Adipocyte (in vitro differentiated cells): Measurements from ENCODE around the gene KIAA0408.

Experiments
- DNase-seq: peaks from one replicate; pipeline ENCODE4 v3.0.0-alpha.2; 2015; ENCODE audit warnings: low read depth
- H3K27me3 ChIP-seq: replicated peaks from 2 replicates; pipeline ENCODE4 v1.7.0; 2013; ENCODE audit warnings: mild to moderate bottlenecking, low read length, moderate library complexity; ENCODE audit not compliant: control insufficient read depth, insufficient read depth
- H3K36me3 ChIP-seq: 2 replicates; pipeline ENCODE4 v1.7.0; 2013; ENCODE audit warnings: low read length, mild to moderate bottlenecking, moderate library complexity; ENCODE audit not compliant: control insufficient read depth, insufficient read depth, severe bottlenecking
- H3K4me1 ChIP-seq: 2 replicates; pipeline ENCODE4 v1.7.0; 2013; ENCODE audit warnings: mild to moderate bottlenecking, low read length, moderate library complexity; ENCODE audit not compliant: control insufficient read depth, insufficient read depth
- H3K4me3 ChIP-seq: 2 replicates; pipeline ENCODE4 v1.7.0; 2013; ENCODE audit warnings: mild to moderate bottlenecking, low read length, moderate library complexity
- H3K9ac ChIP-seq: 2 replicates; pipeline ENCODE4 v1.7.0; 2013; ENCODE audit warnings: mild to moderate bottlenecking, low read length, moderate library complexity
- H3K9me3 ChIP-seq: 2 replicates; pipeline ENCODE4 v1.7.0; 2013; ENCODE audit warnings: mild to moderate bottlenecking, low read length, moderate library complexity; ENCODE audit not compliant: control insufficient read depth

Gene KIAA0408

DNA sequence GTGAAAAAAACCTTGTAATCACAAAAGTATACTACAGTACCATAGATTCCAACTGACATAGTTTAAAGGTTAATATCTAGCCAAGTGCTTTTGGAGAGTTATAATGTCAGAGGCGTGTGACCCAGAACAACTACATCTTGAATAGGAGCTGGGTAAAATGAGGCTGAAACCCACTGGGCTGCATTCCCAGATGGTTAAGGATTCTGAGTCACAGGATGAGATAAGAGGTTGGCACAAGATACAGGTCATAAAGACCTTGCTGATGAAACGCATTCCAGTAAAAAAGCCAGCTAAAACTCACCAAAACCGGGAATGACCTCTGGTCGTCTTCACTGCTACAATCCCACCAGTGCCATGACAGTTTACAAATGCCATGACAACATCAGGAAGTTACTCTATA lies 22.4 kb upstream of the KIAA0408 start:
- peaks cover 39% of the 10 kb centered on the region for H3K4me1 ChIP-seq
- no peak for DNase-seq
- no peaks in the 10 kb centered on the region for H3K36me3 ChIP-seq

DNA sequence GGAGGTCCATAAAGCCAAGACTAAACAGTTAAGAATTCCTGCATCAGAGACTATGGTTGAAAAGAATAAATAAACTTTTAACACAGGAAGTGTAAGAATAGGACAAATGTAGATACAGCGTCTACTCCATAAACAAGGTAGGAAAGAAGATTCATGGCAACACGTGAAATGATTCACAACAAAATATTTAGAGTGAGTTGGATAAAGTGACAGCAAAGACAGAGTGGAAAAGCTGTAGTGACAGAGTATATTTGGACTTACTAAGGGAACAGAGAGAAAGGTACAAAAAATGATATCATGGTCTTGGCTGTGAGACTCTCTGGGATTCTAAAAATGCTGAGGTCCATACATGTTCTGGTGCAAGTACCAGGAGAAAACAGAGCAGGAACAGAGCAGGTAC lies 21.9 kb upstream of the KIAA0408 start:
- no peak for DNase-seq
- H3K4me1 ChIP-seq = peaks cover 39% of the 10 kb centered on the region
- H3K9ac ChIP-seq = no peak overlapping the region
- H3K36me3 ChIP-seq = no peaks in the 10 kb centered on the region
- H3K9me3 ChIP-seq = no peaks in the 10 kb centered on the region
- H3K27me3 ChIP-seq = no peaks in the 10 kb centered on the region
- H3K4me3 ChIP-seq = no peak overlapping the region

More for the DNA sequence above, 22.4 kb upstream of the KIAA0408 start:
- no peak overlapping the region for H3K4me3 ChIP-seq
- no peaks in the 10 kb centered on the region for H3K27me3 ChIP-seq
- no peak overlapping the region for H3K9ac ChIP-seq
- H3K9me3 ChIP-seq = no peaks in the 10 kb centered on the region

DNA sequence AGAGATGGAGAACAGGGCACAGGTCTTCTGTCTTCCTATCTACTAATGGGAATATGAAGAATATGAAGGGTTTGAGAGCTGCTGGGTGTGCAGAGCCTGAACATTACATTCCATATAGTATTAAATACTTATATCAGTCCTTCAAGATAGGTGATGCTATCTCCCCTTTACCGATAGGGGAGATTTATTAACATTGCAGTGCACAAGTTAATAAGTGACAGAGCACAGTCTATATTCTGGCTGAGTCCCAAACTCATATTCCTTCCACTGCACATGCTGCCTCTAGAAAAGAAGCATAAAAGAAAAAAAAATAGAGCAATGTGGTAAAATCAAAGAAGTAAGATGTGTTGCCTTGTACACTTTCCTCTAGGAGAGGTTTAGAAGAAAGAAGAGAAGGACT lies 18.5 kb upstream of the KIAA0408 start:
- Histone ChIP-seq H3K4me3 (no peak overlapping the region), H3K27me3 (no peaks in the 10 kb centered on the region), H3K4me1 (peaks cover 18% of the 10 kb centered on the region), H3K36me3 (no peaks in the 10 kb centered on the region), H3K9ac (no peak overlapping the region), H3K9me3 (no peaks in the 10 kb centered on the region)
- DNase-seq = no peak

DNA sequence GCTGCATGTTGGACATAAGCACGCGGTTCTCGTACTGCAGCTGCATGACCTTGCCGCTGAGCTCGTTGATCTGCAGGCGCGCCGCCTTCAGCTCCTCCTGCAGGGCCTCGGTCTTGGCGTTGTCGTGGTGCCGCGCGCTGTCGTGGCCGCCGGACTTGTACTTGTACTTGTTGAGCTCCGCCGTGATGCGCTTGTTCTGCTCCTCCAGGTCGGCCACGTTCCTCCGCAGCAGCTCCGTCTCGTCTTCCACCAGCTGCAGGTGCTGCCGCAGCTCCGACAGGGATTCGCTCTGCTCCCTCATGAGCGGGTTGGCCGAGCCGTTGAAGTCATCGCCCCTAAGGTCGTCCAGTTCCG lies 16.6 kb upstream of the KIAA0408 start:
- H3K9me3 ChIP-seq = no peaks in the 10 kb centered on the region
- DNase-seq = no peak
- H3K9ac ChIP-seq = no peak overlapping the region
- no peak overlapping the region for H3K4me3 ChIP-seq
- H3K4me1 ChIP-seq = peaks cover 11% of the 10 kb centered on the region
- no peaks in the 10 kb centered on the region for H3K27me3 ChIP-seq
- H3K36me3 ChIP-seq = no peaks in the 10 kb centered on the region

DNA sequence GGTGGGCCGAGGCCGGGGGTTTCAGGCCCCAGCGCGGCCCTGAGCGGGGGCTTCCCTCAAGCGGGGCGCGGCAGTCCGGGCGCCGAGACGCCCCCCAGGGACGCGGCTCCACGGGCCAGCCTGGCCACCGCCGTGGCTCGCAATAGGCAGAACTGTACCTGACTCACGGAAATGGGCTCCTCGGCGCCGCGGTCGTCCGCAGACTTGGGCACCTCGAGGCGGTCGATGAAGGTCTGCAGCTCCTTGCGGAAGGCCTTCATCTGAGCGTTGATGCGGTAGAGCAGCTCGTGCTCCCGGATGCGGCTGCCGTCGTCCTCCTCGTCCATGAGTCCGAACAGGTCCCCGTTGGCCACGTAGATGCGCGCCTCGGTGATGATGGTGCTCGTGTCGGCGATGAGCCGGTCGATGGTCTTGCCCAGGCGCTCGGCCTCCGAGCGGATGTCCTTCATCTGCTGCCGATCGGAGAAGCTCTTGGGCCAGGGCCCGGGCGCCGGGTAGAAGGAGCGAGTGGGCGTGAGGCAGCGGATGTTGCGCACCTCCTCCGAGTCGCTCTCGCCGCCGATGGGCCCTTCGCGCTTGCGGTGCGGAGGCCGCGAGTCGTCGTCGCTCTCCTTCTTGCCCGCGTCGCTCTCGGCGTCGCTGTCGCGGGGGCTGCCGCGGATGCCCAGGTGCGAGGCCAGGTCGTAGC lies 16.1 kb upstream of the KIAA0408 start:
- no peak overlapping the region for H3K9ac ChIP-seq
- H3K27me3 ChIP-seq = no peaks in the 10 kb centered on the region
- H3K4me1 ChIP-seq = peaks cover 11% of the 10 kb centered on the region
- no peaks in the 10 kb centered on the region for H3K9me3 ChIP-seq
- no peak for DNase-seq
- no peak overlapping the region for H3K4me3 ChIP-seq
- H3K36me3 ChIP-seq = no peaks in the 10 kb centered on the region

DNA sequence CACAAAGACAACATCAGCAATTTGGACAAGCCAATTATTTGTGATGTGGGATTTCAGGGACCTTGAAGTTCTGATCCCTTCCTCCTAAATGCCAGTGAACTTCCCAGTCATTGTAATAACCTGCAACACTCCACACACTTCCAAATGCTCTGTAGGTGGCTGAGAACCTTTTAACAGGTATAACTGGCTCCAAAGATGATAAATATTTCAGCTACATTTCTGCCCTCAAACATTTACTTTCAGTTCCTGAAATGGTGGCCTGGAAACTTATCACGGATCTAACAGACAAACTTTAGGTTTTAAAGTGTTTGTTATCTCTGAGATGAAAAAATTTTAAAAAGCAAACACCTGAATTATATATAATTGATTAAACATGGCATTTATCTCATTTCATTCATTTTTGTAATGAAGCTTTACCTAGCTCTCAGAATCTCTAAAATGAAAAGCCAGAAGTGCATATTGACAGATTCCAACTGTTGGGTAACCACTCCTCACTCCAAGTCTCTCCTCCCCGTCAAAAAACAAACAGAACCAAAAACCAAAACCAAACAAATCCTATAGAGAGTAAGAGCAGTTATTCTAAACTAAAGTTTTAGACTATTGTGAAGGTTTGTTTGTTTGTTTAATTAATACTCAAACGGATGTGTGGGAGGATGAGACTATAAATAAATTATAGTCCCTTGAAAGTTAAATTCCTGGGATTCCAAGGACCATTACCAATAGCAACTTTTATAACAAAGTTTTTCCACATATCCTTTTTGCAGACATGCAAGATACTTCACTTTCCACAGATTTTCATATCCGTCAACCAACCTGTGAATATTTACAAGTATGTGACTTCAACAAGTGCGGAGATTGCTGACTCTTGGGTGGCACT lies 12.4 kb upstream of the KIAA0408 start:
- peaks cover 11% of the 10 kb centered on the region for H3K4me1 ChIP-seq
- H3K9me3 ChIP-seq = no peaks in the 10 kb centered on the region
- H3K27me3 ChIP-seq = no peaks in the 10 kb centered on the region
- no peaks in the 10 kb centered on the region for H3K36me3 ChIP-seq
- no peak overlapping the region for H3K9ac ChIP-seq
- no peak overlapping the region for H3K4me3 ChIP-seq
- DNase-seq = peak; percentile 30

DNA sequence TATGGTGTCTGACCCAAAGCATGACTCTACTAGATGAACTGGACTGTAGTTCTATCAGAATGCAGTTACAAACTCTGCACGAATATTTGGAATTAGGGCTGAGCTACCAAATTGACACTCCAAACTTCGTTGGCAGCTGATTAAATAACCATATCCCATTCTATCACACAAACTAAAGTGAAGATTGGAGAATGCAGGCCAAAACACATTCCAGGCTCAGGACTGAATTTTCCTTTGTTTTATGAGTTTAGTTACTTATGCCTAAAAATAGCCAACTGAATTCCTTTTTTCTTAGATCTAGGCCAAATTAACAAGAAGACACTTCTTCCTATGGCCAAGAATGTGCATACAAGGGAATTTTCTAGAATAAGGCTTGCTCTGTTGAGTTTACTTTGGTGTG lies 9.7 kb upstream of the KIAA0408 start:
- Histone ChIP-seq H3K36me3 (no peaks in the 10 kb centered on the region), H3K4me3 (no peak overlapping the region), H3K9ac (no peak overlapping the region), H3K9me3 (no peaks in the 10 kb centered on the region), H3K4me1 (peaks cover 25% of the 10 kb centered on the region), H3K27me3 (no peaks in the 10 kb centered on the region)
- no peak for DNase-seq

DNA sequence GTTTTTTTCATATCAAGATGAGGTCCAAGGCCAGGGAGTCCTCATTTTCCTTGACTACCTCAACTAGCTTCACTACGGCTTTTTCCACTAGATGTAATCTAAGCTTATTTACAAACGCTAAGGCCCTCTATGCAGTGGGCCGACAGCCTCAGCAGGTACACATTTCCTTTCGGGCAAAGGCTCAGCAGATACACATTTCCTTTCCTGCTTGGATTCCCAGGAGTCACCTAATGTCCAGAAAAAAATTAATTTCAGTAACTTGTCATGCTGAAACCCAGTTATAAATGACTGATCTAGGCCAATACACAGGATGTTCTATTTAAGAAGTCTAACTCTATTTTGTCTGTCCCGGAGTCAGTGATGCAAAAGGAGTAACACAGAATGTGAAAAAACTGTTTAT lies 7.2 kb upstream of the KIAA0408 start:
- H3K36me3 ChIP-seq = no peaks in the 10 kb centered on the region
- H3K27me3 ChIP-seq = no peaks in the 10 kb centered on the region
- peaks cover 25% of the 10 kb centered on the region for H3K4me1 ChIP-seq
- DNase-seq = no peak
- no peak overlapping the region for H3K9ac ChIP-seq
- no peak overlapping the region for H3K4me3 ChIP-seq
- no peaks in the 10 kb centered on the region for H3K9me3 ChIP-seq

DNA sequence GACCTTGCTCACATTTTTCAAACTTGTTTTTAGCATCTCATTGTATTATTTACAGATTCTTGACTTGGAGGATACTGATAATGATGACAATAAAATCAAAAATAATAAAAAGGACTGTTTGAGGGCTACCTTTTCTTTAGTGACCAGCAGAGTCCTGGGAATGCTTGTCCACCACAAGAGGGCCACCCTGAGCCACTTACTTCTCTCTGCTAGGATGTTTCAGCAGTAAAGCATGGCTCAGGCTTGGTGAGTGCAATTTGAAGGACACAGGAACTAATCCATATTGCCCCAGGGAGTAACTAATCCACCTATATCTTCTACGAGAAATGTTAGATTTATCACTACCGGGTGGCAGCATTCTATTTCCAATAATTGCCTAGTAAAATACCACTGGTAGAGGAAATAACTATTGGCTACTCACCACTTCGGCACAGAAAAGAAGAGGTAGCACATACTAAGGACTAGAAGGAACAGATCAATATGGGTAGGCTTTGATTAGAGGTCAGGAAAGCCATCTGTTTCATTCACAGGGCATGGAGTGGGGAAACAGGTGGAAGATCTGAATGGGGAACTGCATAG lies 5.8 kb upstream of the KIAA0408 start:
- peak overlapping the region; percentile 22 for H3K9ac ChIP-seq
- peak overlapping the region; percentile 15 for H3K4me3 ChIP-seq
- H3K4me1 ChIP-seq = peaks cover 24% of the 10 kb centered on the region
- DNase-seq = peak; percentile 90
- no peaks in the 10 kb centered on the region for H3K36me3 ChIP-seq
- no peaks in the 10 kb centered on the region for H3K27me3 ChIP-seq
- H3K9me3 ChIP-seq = no peaks in the 10 kb centered on the region

DNA sequence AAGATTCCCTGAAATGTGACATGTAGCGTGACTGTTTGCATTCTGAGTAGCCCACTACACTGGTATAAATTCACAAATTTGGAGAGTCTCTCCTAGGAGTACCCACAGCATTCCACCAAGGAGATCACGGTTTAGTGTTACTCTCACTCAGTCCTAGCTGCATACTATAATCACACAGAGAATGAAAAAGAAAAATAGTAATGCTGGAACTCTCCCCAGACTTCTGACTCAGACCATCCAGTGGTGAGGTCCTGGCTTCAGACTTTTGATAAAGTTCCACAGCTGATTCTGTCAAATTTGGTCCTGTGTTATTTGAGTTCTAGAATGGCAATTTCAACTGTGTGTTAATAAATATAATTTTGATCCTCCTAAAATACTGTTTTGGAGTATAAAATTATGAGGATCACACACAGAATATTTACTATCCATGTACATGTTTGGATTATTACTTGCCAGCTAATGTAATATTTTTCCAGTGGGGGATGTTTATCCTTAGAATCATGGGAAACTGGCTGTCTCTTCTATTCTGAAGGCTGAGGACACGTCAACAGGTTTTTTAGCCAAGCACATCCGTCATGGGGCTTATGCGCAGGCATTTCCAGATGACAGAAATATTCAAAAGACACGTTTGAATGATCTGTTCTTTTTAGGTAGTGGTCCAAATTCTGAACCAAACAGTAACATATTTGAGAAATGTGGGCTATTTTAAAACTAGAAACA lies 5.1 kb upstream of the KIAA0408 start:
- peaks cover 30% of the 10 kb centered on the region for H3K4me1 ChIP-seq
- peak overlapping the region; percentile 28 for H3K4me3 ChIP-seq
- DNase-seq = peak; percentile 91
- no peaks in the 10 kb centered on the region for H3K9me3 ChIP-seq
- H3K9ac ChIP-seq = peak overlapping the region; percentile 23
- no peaks in the 10 kb centered on the region for H3K36me3 ChIP-seq
- no peaks in the 10 kb centered on the region for H3K27me3 ChIP-seq

DNA sequence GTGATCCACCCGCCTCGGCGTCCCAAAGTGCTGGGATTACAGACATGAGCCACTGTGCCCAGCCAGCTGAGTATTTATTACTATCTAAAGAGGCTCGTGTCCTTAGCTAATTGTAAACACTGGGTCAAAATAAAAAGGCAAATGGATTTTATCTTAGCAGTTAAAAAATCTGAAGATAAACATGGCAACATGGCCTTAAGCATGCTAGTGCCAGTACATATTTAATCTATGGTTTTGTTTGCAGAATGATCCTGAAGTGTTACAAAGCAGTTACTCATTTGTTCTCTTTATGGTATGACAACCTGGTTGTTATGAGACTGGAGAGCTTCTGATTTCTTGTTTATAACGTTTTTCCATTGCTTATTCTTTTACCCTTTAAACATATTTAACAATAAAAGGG lies 3.9 kb upstream of the KIAA0408 start:
- H3K36me3 ChIP-seq = no peaks in the 10 kb centered on the region

More for the DNA sequence above, 3.9 kb upstream of the KIAA0408 start:
- Histone ChIP-seq H3K4me1 (peaks cover 42% of the 10 kb centered on the region), H3K4me3 (no peak overlapping the region), H3K27me3 (no peaks in the 10 kb centered on the region), H3K9ac (no peak overlapping the region), H3K9me3 (no peaks in the 10 kb centered on the region)
- peak; percentile 36 for DNase-seq
